ENCODE results near the gene PACRG. TPM values are rescaled to one million over a fixed set of nuclear protein-coding genes. Genes with fewer than 3 reads are reported as not detected.

PACRG gene
- total RNA-seq, 1 experiment from 2014 or later = not detected

DNA sequence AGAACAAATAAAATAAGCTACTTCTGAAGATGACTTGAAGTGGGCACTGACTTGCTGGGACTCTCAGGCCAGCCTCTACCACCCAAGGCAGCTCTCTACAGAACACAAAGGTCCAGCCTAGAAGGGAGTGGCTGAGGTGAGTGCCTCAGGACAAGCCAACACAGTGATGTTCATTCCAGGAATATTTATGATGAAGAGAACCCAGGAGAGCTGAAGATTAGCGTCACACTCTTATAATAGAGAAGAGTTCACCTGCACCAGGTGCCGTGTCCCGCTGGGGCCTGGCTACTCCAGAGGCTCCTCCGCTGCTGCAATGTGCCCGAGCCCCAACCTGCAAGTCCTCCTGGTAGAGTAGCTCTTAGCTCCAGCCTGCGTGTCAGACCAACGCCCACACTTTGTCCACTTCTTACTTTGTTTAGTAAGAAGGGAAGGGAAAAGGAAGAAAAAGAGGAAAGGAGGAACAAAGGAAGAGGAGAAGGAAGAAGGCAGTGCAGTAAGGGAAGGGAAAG lies 504.3 kb downstream of the PACRG start:
- no TSS peak for BruUV-seq (replicated peaks)
- ChIA-PET POLR2A (no interaction called here), CTCF (no interaction called here)
- Histone ChIP-seq H3K36me3 (ENCODE audit: control insufficient read depth, insufficient read depth, low read length) (no peaks in the 10 kb centered on the region), H3K4me3 (ENCODE audit: low read depth, low read length) (no peak overlapping the region), H3K27me3 (replicated peaks; ENCODE audit: control insufficient read depth, insufficient read depth, low read length) (no peaks in the 10 kb centered on the region), H3K9me3 (no peaks in the 10 kb centered on the region), H3K4me1 (no peaks in the 10 kb centered on the region)
- intact Hi-C loops (cut with micrococcal nuclease; ENCODE audit: unreplicated experiment) = no loop called here
- TF ChIP-seq, protein P1, sequence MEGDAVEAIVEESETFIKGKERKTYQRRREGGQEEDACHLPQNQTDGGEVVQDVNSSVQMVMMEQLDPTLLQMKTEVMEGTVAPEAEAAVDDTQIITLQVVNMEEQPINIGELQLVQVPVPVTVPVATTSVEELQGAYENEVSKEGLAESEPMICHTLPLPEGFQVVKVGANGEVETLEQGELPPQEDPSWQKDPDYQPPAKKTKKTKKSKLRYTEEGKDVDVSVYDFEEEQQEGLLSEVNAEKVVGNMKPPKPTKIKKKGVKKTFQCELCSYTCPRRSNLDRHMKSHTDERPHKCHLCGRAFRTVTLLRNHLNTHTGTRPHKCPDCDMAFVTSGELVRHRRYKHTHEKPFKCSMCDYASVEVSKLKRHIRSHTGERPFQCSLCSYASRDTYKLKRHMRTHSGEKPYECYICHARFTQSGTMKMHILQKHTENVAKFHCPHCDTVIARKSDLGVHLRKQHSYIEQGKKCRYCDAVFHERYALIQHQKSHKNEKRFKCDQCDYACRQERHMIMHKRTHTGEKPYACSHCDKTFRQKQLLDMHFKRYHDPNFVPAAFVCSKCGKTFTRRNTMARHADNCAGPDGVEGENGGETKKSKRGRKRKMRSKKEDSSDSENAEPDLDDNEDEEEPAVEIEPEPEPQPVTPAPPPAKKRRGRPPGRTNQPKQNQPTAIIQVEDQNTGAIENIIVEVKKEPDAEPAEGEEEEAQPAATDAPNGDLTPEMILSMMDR (IDR thresholded peaks at IDR 0.05; ENCODE audit: insufficient read depth in 1 of 2, low read depth in 1 of 2, low read length in 1 of 2, severe bottlenecking in 1 of 2, unreplicated experiment in 1 of 2) = no peak
- Mint-ChIP-seq H3K4me1 (ENCODE audit: low read depth, unreplicated experiment) (no peaks in the 10 kb centered on the region), H3K27ac (ENCODE audit: unreplicated experiment) (no peak overlapping the region), H3K4me3 (ENCODE audit: unreplicated experiment) (no peak overlapping the region), H3K27me3 (ENCODE audit: insufficient read depth, unreplicated experiment) (no peaks in the 10 kb centered on the region), H3K9me3 (ENCODE audit: unreplicated experiment) (no peaks in the 10 kb centered on the region), H3K36me3 (ENCODE audit: insufficient read depth, unreplicated experiment) (no peaks in the 10 kb centered on the region)
- no peak for DNase-seq

DNA sequence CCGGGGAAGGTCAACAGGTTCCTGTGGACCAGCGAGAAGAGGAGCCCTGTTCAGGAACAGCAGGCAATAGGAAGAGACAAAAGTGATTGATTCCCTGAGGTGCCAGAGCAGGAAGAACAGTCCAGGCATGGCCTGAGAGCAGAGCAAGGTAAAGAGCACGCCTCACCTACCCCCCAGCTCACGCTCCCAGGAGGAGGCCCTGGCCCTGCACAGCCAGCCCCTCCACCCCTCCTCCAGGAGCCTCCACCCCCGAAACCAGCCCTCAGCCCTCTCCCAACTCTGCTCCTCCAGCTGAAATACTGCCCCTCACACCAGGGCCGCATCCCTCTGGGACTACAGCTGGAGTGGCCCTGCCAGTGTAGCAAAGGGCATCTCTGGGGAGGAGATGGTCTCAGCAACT lies 504.9 kb downstream of the PACRG start:
- TF ChIP-seq, protein P1 (IDR thresholded peaks at IDR 0.05; ENCODE audit: insufficient read depth in 1 of 2, low read depth in 1 of 2, low read length in 1 of 2, severe bottlenecking in 1 of 2, unreplicated experiment in 1 of 2) = no peak
- no peaks in the 10 kb centered on the region for H3K36me3 Mint-ChIP-seq (ENCODE audit: insufficient read depth, unreplicated experiment)
- H3K9me3 ChIP-seq = no peaks in the 10 kb centered on the region
- intact Hi-C loops (cut with micrococcal nuclease; ENCODE audit: unreplicated experiment) = no loop called here
- H3K4me1 Mint-ChIP-seq (ENCODE audit: low read depth, unreplicated experiment) = no peaks in the 10 kb centered on the region
- H3K27me3 ChIP-seq (replicated peaks; ENCODE audit: control insufficient read depth, insufficient read depth, low read length) = no peaks in the 10 kb centered on the region
- no peak overlapping the region for H3K4me3 Mint-ChIP-seq (ENCODE audit: unreplicated experiment)
- H3K9me3 Mint-ChIP-seq (ENCODE audit: unreplicated experiment) = no peaks in the 10 kb centered on the region
- no peak for DNase-seq
- no peak overlapping the region for H3K4me3 ChIP-seq (ENCODE audit: low read depth, low read length)
- ChIA-PET POLR2A (no interaction called here), CTCF (no interaction called here)
- no peaks in the 10 kb centered on the region for H3K36me3 ChIP-seq (ENCODE audit: control insufficient read depth, insufficient read depth, low read length)
- H3K27ac Mint-ChIP-seq (ENCODE audit: unreplicated experiment) = no peak overlapping the region
- no peaks in the 10 kb centered on the region for H3K4me1 ChIP-seq
- BruUV-seq (replicated peaks) = no TSS peak
- no peaks in the 10 kb centered on the region for H3K27me3 Mint-ChIP-seq (ENCODE audit: insufficient read depth, unreplicated experiment)

DNA sequence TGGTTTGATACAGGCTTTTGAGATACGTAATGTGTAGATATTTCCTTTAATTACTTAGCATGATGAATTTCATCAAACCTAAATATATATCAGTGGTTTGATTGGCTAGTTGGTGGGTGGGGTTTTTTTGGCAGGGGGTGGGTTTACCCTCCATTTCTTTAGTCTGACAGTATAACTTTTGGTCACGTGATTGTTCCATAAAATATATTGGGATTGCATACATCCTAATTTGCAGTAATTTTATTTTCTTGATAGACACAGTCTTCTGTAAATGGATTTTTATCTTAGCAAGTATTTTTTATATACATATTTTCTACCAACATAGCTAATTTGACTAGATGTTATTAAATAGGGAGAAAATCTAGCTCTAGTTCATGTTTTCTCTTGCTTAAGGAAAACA lies 509.3 kb downstream of the PACRG start:
- H3K4me3 ChIP-seq (ENCODE audit: low read depth, low read length) = no peak overlapping the region
- H3K9me3 ChIP-seq = no peaks in the 10 kb centered on the region
- Mint-ChIP-seq H3K4me3 (ENCODE audit: unreplicated experiment) (no peak overlapping the region), H3K27me3 (ENCODE audit: insufficient read depth, unreplicated experiment) (peaks cover 2% of the 10 kb centered on the region), H3K27ac (ENCODE audit: unreplicated experiment) (no peak overlapping the region), H3K36me3 (ENCODE audit: insufficient read depth, unreplicated experiment) (no peaks in the 10 kb centered on the region), H3K4me1 (ENCODE audit: low read depth, unreplicated experiment) (no peaks in the 10 kb centered on the region), H3K9me3 (ENCODE audit: unreplicated experiment) (no peaks in the 10 kb centered on the region)
- TF ChIP-seq, protein P1 (IDR thresholded peaks at IDR 0.05; ENCODE audit: insufficient read depth in 1 of 2, low read depth in 1 of 2, low read length in 1 of 2, severe bottlenecking in 1 of 2, unreplicated experiment in 1 of 2) = no peak
- H3K4me1 ChIP-seq = no peaks in the 10 kb centered on the region
- POLR2A ChIA-PET = interaction anchor here (0.7 kb wide), 1 partner anchor 1285 kb away, joined by 3 read pairs; no protein-coding TSS in a partner anchor
- no peak for DNase-seq
- no TSS peak for BruUV-seq (replicated peaks)
- H3K27me3 ChIP-seq (replicated peaks; ENCODE audit: control insufficient read depth, insufficient read depth, low read length) = no peaks in the 10 kb centered on the region
- H3K36me3 ChIP-seq (ENCODE audit: control insufficient read depth, insufficient read depth, low read length) = no peaks in the 10 kb centered on the region
- CTCF ChIA-PET = no interaction called here
- intact Hi-C loops (cut with micrococcal nuclease; ENCODE audit: unreplicated experiment) = no loop called here

All from Caco-2 (cell line).